AG10803 (cell line): ENCODE measurements around the gene SHISA4.
"Not testable (repeated sequence)": the region's sequence is repeated elsewhere in the genome, so short reads cannot be mapped to it uniquely, and the experiment has no call there.

ENCODE experiments used
- DNase-seq: peaks from one replicate; pipeline ENCODE4 v3.0.0; 2010; ENCODE audit warnings: low read depth
- H3K4me3 ChIP-seq: 2 replicates; pipeline ENCODE4 v1.5.1; 2011; ENCODE audit warnings: mild to moderate bottlenecking, low read length, control low read depth
- TF ChIP-seq, protein P1 (sequence below): conservative IDR thresholded peaks from 2 replicates; pipeline ENCODE4 v1.5.1; 2011; ENCODE audit warnings: mild to moderate bottlenecking, low read length, control low read depth, inconsistent platforms

The SHISA4 gene

GRCh38 chr1:201930803-201931202, 42.1 kb downstream of the SHISA4 start:
- no peak overlapping the region for H3K4me3 ChIP-seq
- TF ChIP-seq, protein P1, sequence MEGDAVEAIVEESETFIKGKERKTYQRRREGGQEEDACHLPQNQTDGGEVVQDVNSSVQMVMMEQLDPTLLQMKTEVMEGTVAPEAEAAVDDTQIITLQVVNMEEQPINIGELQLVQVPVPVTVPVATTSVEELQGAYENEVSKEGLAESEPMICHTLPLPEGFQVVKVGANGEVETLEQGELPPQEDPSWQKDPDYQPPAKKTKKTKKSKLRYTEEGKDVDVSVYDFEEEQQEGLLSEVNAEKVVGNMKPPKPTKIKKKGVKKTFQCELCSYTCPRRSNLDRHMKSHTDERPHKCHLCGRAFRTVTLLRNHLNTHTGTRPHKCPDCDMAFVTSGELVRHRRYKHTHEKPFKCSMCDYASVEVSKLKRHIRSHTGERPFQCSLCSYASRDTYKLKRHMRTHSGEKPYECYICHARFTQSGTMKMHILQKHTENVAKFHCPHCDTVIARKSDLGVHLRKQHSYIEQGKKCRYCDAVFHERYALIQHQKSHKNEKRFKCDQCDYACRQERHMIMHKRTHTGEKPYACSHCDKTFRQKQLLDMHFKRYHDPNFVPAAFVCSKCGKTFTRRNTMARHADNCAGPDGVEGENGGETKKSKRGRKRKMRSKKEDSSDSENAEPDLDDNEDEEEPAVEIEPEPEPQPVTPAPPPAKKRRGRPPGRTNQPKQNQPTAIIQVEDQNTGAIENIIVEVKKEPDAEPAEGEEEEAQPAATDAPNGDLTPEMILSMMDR = no peak
- no peak for DNase-seq

GRCh38 chr1:201933840-201934430, 45.2 kb downstream of the SHISA4 start:
- no peak overlapping the region for H3K4me3 ChIP-seq
- TF ChIP-seq, protein P1 = no peak
- peak; percentile 67 for DNase-seq

DNA sequence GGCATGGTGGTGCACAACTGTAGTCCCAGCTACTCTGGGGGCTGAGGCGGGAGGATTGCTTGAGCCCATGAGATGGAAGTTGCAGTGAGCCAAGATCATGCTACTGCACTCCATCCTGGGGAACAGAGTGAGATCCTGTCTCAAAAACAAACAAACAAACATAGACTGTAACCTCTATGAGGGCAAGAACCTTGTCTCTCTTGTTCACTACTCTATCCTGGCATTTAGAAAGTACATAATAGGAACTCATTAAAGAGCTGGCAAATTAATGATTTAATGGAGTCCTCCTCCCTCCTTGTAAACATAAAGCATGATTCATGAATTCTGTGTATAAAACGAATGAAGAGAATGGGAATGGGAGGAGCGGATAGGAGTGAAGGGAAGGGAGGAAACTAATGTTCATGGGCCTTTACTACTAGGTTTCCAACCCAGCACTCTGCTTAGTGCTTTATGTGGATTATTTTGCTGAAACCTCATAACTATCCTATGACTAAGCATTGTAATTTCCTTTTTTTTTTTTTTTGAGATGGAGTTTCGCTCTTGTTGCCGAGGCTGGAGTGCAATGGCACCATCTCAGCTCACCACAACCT, 49.0 kb downstream of the SHISA4 start:
- H3K4me3 ChIP-seq = no peak overlapping the region
- peak; percentile 73 for DNase-seq
- TF ChIP-seq, protein P1 = no peak

DNA sequence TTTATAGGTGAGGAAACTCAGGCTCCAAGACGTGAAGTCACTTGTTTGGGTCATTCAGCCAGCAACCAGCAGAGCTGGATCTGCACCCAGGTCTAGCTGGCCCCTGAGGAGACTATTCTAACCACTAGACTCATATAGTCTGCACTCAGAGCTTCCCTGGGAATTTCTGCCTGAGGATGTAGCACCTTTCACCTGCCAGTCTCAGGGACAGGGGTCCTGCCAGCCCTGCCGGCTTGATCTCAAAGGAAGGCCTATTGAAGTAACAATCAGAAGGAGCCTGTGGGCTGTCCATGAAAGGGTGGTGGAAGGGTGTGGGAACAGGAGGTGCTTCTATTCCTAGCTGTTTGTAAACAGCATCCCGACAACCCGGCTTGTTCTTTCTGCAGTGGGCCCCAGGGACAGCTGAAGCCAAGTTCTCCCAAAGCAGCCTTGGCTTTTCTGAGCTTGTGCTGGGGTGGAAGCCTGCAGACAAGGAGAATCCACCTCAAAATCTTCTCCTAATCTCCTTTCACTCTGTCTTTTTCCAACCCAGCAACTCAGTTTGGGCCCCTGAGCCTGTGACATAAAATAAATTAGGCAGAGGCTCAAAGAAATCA, 49.8 kb downstream of the SHISA4 start:
- TF ChIP-seq, protein P1 = no peak
- H3K4me3 ChIP-seq = no peak overlapping the region
- no peak for DNase-seq

DNA sequence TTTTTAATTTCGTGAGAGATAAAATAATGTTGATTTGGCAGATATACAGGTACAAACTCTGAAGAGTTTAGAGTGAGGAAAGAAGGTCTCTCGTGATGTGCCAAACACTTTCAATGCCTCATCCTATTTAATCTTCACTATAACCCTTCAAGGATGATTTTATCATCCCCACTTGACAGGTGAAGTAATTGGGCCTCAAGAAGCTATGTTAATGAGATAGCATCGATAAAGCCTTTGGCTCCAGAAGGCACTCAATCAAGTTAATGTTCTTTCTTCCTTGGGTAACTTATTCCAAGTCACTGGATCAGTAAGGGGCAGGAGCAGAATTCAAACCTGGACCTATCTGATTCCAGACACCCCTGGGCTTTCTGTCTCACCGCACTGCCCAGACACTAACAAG, 50.5 kb downstream of the SHISA4 start:
- H3K4me3 ChIP-seq = no peak overlapping the region
- TF ChIP-seq, protein P1 = no peak
- DNase-seq = no peak

- no peak overlapping the region for H3K4me3 ChIP-seq
- TF ChIP-seq, protein P1 = no peak
- DNase-seq = no peak
Measured at GRCh38 chr1:201939574-201939973, 50.9 kb downstream of the SHISA4 start.

GRCh38 chr1:201940316-201940715, 51.6 kb downstream of the SHISA4 start:
- H3K4me3 ChIP-seq, DNase-seq: not testable (repeated sequence)
